GM12878 (cell line): Measurements from ENCODE around the gene PHACTR3. TPM values are rescaled to one million over a fixed set of nuclear protein-coding genes. Genes with fewer than 3 reads are reported as not detected.

ENCODE experiments used
- CEBPB ChIP-seq, 2 experiments: fragments of 150-350 bp in 1 of 2; IDR thresholded peaks; 2 replicates each; pipeline ENCODE4 v1.6.1; 2012 to 2014; ENCODE audit warnings: low read depth in 2 of 2, low read length in 2 of 2, borderline replicate concordance in 1 of 2, inconsistent platforms in 1 of 2
- CHD2 ChIP-seq: IDR thresholded peaks from 2 replicates; pipeline ENCODE4 v1.6.1; 2011; ENCODE audit warnings: low read depth, low read length, improper control_type of control experiment, borderline replicate concordance
- FOS ChIP-seq: IDR thresholded peaks from 3 replicates; pipeline ENCODE4 v1.6.1; 2011; ENCODE audit warnings: borderline replicate concordance; ENCODE audit not compliant: insufficient read length; ENCODE audit errors: extremely low read depth
- NR2C2 ChIP-seq: IDR thresholded peaks from 2 replicates; pipeline ENCODE4 v1.6.1; 2011; ENCODE audit warnings: borderline replicate concordance, low read depth; ENCODE audit not compliant: control insufficient read depth, insufficient read length
- RAD21 ChIP-seq: IDR thresholded peaks from 2 replicates; pipeline ENCODE4 v1.6.1; 2011; ENCODE audit warnings: mild to moderate bottlenecking, low read depth, low read length, moderate library complexity; ENCODE audit not compliant: insufficient read depth
- SREBF2 ChIP-seq: IDR thresholded peaks from 2 replicates; pipeline ENCODE4 v1.6.1; 2012; ENCODE audit warnings: mild to moderate bottlenecking, low read length
- polyA plus RNA-seq, 11 experiments: library from polyadenylated mRNA; depleted of rRNA in 4 of 11; unstranded in 6 of 11; stranded (reverse) in 5 of 11; fragments of >200 nt; fragmentation: Nextera tagmentation in 4 of 11; fragmentation: Illumina TruSeq in 1 of 11; extraction: Ambion mirVana in 4 of 11; extraction: Trizol in 1 of 11; gene quantifications; 1 replicate in 1 of 11; 2 replicates in 10 of 11; pipeline versions ENCODE4 v1.2.1 to v1.2.3, GENCODE V29; 2011 to 2016; ENCODE audit warnings: inconsistent platforms in 2 of 11, missing spikeins in 2 of 11, low read depth in 1 of 11
- total RNA-seq, 4 experiments: library from RNA; depleted of rRNA in 3 of 4; stranded (reverse); fragments of >200 nt in 3 of 4; fragmentation: Illumina TruSeq in 1 of 4; extraction: Trizol in 1 of 4; gene quantifications; 2 replicates each; pipeline versions ENCODE4 v1.2.1 to v1.2.3, GENCODE V29; 2013 to 2021
- TF ChIP-seq, protein P1 (sequence below): IDR thresholded peaks from 2 replicates; pipeline ENCODE4 v1.6.1; 2012; ENCODE audit warnings: improper control_type of control experiment, low read depth, low read length; ENCODE audit not compliant: insufficient replicate concordance
- TF ChIP-seq, protein P2 (sequence below): fragments of 150-350 bp; IDR thresholded peaks from 2 replicates; pipeline ENCODE4 v1.6.1; 2016; ENCODE audit warnings: low read depth, low read length

Gene PHACTR3
- total and polyA plus RNA-seq, 10 of the 15 experiments (the other 5 are each of a cell fraction or from before 2014, with no cell fraction given), result 0.17 to 2.7 (median 0.27) TPM; not detected in 1

DNA sequence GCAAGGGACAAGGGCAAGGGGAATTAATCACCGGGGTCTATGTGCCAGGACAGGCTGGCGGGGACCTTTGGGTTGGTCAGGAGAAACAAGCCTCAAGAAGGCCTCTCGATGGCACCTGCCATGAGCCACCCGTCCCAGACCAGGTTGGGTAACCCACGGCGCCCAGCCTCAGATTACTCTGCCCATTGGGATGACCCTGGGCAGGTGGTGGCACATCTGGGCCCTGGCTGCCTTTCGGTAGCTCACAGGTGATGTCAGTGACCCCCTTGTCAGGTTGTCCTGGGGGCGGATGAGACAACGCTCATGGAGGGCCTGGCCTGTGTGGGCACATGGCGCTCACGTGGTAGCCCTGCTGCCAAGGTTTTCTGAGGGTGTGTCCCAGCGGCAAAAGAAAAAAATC, 176.9 kb downstream of the PHACTR3 start (continued):
- TF ChIP-seq, protein P1, sequence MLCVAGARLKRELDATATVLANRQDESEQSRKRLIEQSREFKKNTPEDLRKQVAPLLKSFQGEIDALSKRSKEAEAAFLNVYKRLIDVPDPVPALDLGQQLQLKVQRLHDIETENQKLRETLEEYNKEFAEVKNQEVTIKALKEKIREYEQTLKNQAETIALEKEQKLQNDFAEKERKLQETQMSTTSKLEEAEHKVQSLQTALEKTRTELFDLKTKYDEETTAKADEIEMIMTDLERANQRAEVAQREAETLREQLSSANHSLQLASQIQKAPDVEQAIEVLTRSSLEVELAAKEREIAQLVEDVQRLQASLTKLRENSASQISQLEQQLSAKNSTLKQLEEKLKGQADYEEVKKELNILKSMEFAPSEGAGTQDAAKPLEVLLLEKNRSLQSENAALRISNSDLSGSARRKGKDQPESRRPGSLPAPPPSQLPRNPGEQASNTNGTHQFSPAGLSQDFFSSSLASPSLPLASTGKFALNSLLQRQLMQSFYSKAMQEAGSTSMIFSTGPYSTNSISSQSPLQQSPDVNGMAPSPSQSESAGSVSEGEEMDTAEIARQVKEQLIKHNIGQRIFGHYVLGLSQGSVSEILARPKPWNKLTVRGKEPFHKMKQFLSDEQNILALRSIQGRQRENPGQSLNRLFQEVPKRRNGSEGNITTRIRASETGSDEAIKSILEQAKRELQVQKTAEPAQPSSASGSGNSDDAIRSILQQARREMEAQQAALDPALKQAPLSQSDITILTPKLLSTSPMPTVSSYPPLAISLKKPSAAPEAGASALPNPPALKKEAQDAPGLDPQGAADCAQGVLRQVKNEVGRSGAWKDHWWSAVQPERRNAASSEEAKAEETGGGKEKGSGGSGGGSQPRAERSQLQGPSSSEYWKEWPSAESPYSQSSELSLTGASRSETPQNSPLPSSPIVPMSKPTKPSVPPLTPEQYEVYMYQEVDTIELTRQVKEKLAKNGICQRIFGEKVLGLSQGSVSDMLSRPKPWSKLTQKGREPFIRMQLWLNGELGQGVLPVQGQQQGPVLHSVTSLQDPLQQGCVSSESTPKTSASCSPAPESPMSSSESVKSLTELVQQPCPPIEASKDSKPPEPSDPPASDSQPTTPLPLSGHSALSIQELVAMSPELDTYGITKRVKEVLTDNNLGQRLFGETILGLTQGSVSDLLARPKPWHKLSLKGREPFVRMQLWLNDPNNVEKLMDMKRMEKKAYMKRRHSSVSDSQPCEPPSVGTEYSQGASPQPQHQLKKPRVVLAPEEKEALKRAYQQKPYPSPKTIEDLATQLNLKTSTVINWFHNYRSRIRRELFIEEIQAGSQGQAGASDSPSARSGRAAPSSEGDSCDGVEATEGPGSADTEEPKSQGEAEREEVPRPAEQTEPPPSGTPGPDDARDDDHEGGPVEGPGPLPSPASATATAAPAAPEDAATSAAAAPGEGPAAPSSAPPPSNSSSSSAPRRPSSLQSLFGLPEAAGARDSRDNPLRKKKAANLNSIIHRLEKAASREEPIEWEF, result no peak
- TF ChIP-seq, protein P2, sequence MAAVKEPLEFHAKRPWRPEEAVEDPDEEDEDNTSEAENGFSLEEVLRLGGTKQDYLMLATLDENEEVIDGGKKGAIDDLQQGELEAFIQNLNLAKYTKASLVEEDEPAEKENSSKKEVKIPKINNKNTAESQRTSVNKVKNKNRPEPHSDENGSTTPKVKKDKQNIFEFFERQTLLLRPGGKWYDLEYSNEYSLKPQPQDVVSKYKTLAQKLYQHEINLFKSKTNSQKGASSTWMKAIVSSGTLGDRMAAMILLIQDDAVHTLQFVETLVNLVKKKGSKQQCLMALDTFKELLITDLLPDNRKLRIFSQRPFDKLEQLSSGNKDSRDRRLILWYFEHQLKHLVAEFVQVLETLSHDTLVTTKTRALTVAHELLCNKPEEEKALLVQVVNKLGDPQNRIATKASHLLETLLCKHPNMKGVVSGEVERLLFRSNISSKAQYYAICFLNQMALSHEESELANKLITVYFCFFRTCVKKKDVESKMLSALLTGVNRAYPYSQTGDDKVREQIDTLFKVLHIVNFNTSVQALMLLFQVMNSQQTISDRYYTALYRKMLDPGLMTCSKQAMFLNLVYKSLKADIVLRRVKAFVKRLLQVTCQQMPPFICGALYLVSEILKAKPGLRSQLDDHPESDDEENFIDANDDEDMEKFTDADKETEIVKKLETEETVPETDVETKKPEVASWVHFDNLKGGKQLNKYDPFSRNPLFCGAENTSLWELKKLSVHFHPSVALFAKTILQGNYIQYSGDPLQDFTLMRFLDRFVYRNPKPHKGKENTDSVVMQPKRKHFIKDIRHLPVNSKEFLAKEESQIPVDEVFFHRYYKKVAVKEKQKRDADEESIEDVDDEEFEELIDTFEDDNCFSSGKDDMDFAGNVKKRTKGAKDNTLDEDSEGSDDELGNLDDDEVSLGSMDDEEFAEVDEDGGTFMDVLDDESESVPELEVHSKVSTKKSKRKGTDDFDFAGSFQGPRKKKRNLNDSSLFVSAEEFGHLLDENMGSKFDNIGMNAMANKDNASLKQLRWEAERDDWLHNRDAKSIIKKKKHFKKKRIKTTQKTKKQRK, result no peak
- TF ChIP-seq FOS, result no peak
- no peak for TF ChIP-seq RAD21
- no peak for TF ChIP-seq SREBF2
- TF ChIP-seq NR2C2, result no peak
- TF ChIP-seq CHD2, result no peak
- TF ChIP-seq CEBPB (IDR thresholded peaks at IDR 0.05; ENCODE audit: borderline replicate concordance in 1 of 2, low read depth in 2 of 2, low read length in 2 of 2), result no peak
- TF ChIP-seq, all 136 proteins: peak for 0
